Measurements from ENCODE around the gene RSPO3. TPM values are rescaled to one million over a fixed set of nuclear protein-coding genes. Genes with fewer than 3 reads are reported as not detected.

RSPO3 gene
- total RNA-seq, 1 experiment from 2014 or later: not detected

- no peak for TF ChIP-seq CTCF (IDR thresholded peaks at IDR 0.05; ENCODE audit: unreplicated experiment)
Observed at GRCh38 chr6:127107916-127108315, 10.6 kb upstream of the RSPO3 start.

GRCh38 chr6:127110712-127111111, 7.8 kb upstream of the RSPO3 start:
- intact Hi-C loops (cut with micrococcal nuclease): no loop called here

More at GRCh38 chr6:127107916-127108315, 10.6 kb upstream of the RSPO3 start:
- Mint-ChIP-seq H3K4me1 (ENCODE audit: insufficient read depth, unreplicated experiment) (no peaks in the 10 kb centered on the region), H3K36me3 (ENCODE audit: insufficient read depth, unreplicated experiment) (no peaks in the 10 kb centered on the region), H3K9me3 (ENCODE audit: unreplicated experiment) (no peaks in the 10 kb centered on the region), H3K27me3 (ENCODE audit: insufficient read depth, unreplicated experiment) (peaks cover 75% of the 10 kb centered on the region), H3K27ac (ENCODE audit: low read depth, unreplicated experiment) (no peak overlapping the region), H3K4me3 (ENCODE audit: unreplicated experiment) (no peak overlapping the region)
- CTCF ChIA-PET: interaction anchor here (1.4 kb wide), 1 partner anchor 303 kb away, joined by 3 read pairs; no protein-coding TSS in a partner anchor
- no peak for DNase-seq (ENCODE audit: unreplicated experiment)
- POLR2A ChIA-PET: no interaction called here
- intact Hi-C loops (cut with micrococcal nuclease): no loop called here
- BruUV-seq (replicated peaks): no TSS peak

GRCh38 chr6:127111526-127111925, 6.9 kb upstream of the RSPO3 start:
- H3K27ac Mint-ChIP-seq (ENCODE audit: low read depth, unreplicated experiment): no peak overlapping the region
- no peaks in the 10 kb centered on the region for H3K4me1 Mint-ChIP-seq (ENCODE audit: insufficient read depth, unreplicated experiment)
- no peaks in the 10 kb centered on the region for H3K36me3 Mint-ChIP-seq (ENCODE audit: insufficient read depth, unreplicated experiment)
- TF ChIP-seq CTCF (IDR thresholded peaks at IDR 0.05; ENCODE audit: unreplicated experiment): no peak
- BruUV-seq (replicated peaks): no TSS peak
- intact Hi-C loops (cut with micrococcal nuclease): no loop called here
- no peak overlapping the region for H3K4me3 Mint-ChIP-seq (ENCODE audit: unreplicated experiment)
- H3K27me3 Mint-ChIP-seq (ENCODE audit: insufficient read depth, unreplicated experiment): peaks cover 83% of the 10 kb centered on the region
- ChIA-PET POLR2A (interaction anchor here (1.1 kb wide), 1 partner anchor 9 kb away, joined by 3 read pairs; no protein-coding TSS in a partner anchor), CTCF (interaction anchor here (0.9 to 1.6 kb wide), 4 partner anchors 8 to 11 kb away, joined by 3 to 7 read pairs (median 4); no protein-coding TSS in a partner anchor)
- DNase-seq (ENCODE audit: unreplicated experiment): no peak
- H3K9me3 Mint-ChIP-seq (ENCODE audit: unreplicated experiment): no peaks in the 10 kb centered on the region

More at GRCh38 chr6:127110712-127111111, 7.8 kb upstream of the RSPO3 start:
- no peak for TF ChIP-seq CTCF (IDR thresholded peaks at IDR 0.05; ENCODE audit: unreplicated experiment)
- Mint-ChIP-seq H3K27ac (ENCODE audit: low read depth, unreplicated experiment) (no peak overlapping the region), H3K9me3 (ENCODE audit: unreplicated experiment) (no peaks in the 10 kb centered on the region), H3K4me3 (ENCODE audit: unreplicated experiment) (no peak overlapping the region), H3K4me1 (ENCODE audit: insufficient read depth, unreplicated experiment) (no peaks in the 10 kb centered on the region), H3K36me3 (ENCODE audit: insufficient read depth, unreplicated experiment) (no peaks in the 10 kb centered on the region), H3K27me3 (ENCODE audit: insufficient read depth, unreplicated experiment) (peaks cover 83% of the 10 kb centered on the region)
- BruUV-seq (replicated peaks): no TSS peak
- DNase-seq (ENCODE audit: unreplicated experiment): no peak
- ChIA-PET POLR2A (no interaction called here), CTCF (interaction anchor here (0.6 to 1.1 kb wide), 3 partner anchors 10 to 1116 kb away, joined by 3 to 7 read pairs (median 3); no protein-coding TSS in a partner anchor)

- intact Hi-C loops (cut with micrococcal nuclease): no loop called here
- CTCF ChIA-PET: interaction anchor here (0.6 to 0.8 kb wide), 3 partner anchors 9 to 1122 kb away, joined by 3 to 4 read pairs (median 4); no protein-coding TSS in a partner anchor
- H3K27me3 Mint-ChIP-seq (ENCODE audit: insufficient read depth, unreplicated experiment): peaks cover 83% of the 10 kb centered on the region
Observed at GRCh38 chr6:127114214-127114760, 4.2 kb upstream of the RSPO3 start.

More at GRCh38 chr6:127114214-127114760, 4.2 kb upstream of the RSPO3 start:
- POLR2A ChIA-PET: no interaction called here
- no TSS peak for BruUV-seq (replicated peaks)
- no peaks in the 10 kb centered on the region for H3K36me3 Mint-ChIP-seq (ENCODE audit: insufficient read depth, unreplicated experiment)
- H3K4me3 Mint-ChIP-seq (ENCODE audit: unreplicated experiment): no peak overlapping the region
- H3K27ac Mint-ChIP-seq (ENCODE audit: low read depth, unreplicated experiment): no peak overlapping the region
- no peaks in the 10 kb centered on the region for H3K9me3 Mint-ChIP-seq (ENCODE audit: unreplicated experiment)
- no peak for TF ChIP-seq CTCF (IDR thresholded peaks at IDR 0.05; ENCODE audit: unreplicated experiment)
- H3K4me1 Mint-ChIP-seq (ENCODE audit: insufficient read depth, unreplicated experiment): no peaks in the 10 kb centered on the region
- no peak for DNase-seq (ENCODE audit: unreplicated experiment)
